CD4-positive, alpha-beta T cell (primary cell): ENCODE measurements around the gene TRPM1. TPM values are rescaled to one million over a fixed set of nuclear protein-coding genes. Genes with fewer than 3 reads are reported as not detected.

Experiments
- ATAC-seq: fragments of 200-7000 bp; cut with Tn5 transposase; one replicate; pipeline ENCODE4 v1.10.0; 2022; ENCODE audit warnings: mild to moderate bottlenecking; ENCODE audit not compliant: poor library complexity
- CTCF ChIA-PET: fragments of 350-600 bp; sonication (Branson Sonifier 250); formaldehyde crosslinking; loops from one replicate; lab custom pipeline; 2021; ENCODE audit warnings: antibody characterized with exemption, inconsistent platforms; lab: Charles Lee
- POLR2A ChIA-PET: fragments of 350-600 bp; sonication (Branson Sonifier 250); formaldehyde crosslinking; loops from one replicate; lab custom pipeline; 2021; ENCODE audit warnings: antibody characterized with exemption, inconsistent platforms; lab: Charles Lee
- DNase-seq, 14 experiments: peaks; one replicate each; pipeline ENCODE4 v3.0.0-alpha.2; 2013 to 2020; ENCODE audit warnings: mixed read lengths in 2 of 14
- H3K27ac ChIP-seq, 2 donors: one replicate each; pipeline versions ENCODE4 v1.5.1 to v1.7.0; 2013; ENCODE audit warnings: low read length in 2 of 2, low read depth in 1 of 2, mild to moderate bottlenecking in 1 of 2
- H3K27me3 ChIP-seq, 2 experiments: 1 replicate in 1 of 2; 2 replicates in 1 of 2; pipeline versions ENCODE4 v1.6.1 to v1.7.0; 2013; ENCODE audit warnings: low read length in 2 of 2, control low read depth in 1 of 2, mild to moderate bottlenecking in 1 of 2, moderate library complexity in 1 of 2; ENCODE audit not compliant: insufficient read depth in 2 of 2, control insufficient read depth in 1 of 2
- H3K36me3 ChIP-seq: one replicate; pipeline ENCODE4 v1.6.1; 2013; ENCODE audit warnings: low read length, control low read depth; ENCODE audit not compliant: insufficient read depth
- H3K4me1 ChIP-seq: one replicate; pipeline ENCODE4 v1.6.1; 2013; ENCODE audit warnings: low read length, control low read depth; ENCODE audit not compliant: insufficient read depth
- H3K4me3 ChIP-seq: one replicate; pipeline ENCODE4 v1.5.1; 2013; ENCODE audit warnings: mild to moderate bottlenecking, low read length, moderate library complexity
- H3K9me3 ChIP-seq, 2 experiments: 1 replicate in 1 of 2; 2 replicates in 1 of 2; pipeline versions ENCODE4 v1.6.1 to v1.7.0; 2013; ENCODE audit warnings: low read length in 2 of 2, mild to moderate bottlenecking in 2 of 2, control low read depth in 1 of 2, moderate library complexity in 1 of 2; ENCODE audit not compliant: control insufficient read depth in 1 of 2, insufficient read depth in 1 of 2
- H3K27ac Mint-ChIP-seq: one replicate; pipeline ENCODE4 v1.8.0; 2020; ENCODE audit warnings: mixed read lengths
- H3K27me3 Mint-ChIP-seq: one replicate; pipeline ENCODE4 v1.8.0; 2021; ENCODE audit warnings: mixed read lengths
- H3K36me3 Mint-ChIP-seq: one replicate; pipeline ENCODE4 v1.8.0; 2021; ENCODE audit warnings: low read depth, mixed read lengths
- H3K4me1 Mint-ChIP-seq: one replicate; pipeline ENCODE4 v1.8.0; 2021; ENCODE audit warnings: low read depth, mixed read lengths
- H3K4me3 Mint-ChIP-seq: one replicate; pipeline ENCODE4 v1.8.0; 2020; ENCODE audit warnings: mild to moderate bottlenecking, mixed read lengths
- H3K9me3 Mint-ChIP-seq: one replicate; pipeline ENCODE4 v1.8.0; 2020; ENCODE audit warnings: mixed read lengths
- intact Hi-C, 2 experiments: fragments of 100-400 bp; cut with DNase I in 1 of 2; cut with micrococcal nuclease in 1 of 2; formaldehyde crosslinking; loops; one replicate each; pipeline versions ENCODE4 v1.15.1 to v1.9.0; 2023 to 2025; cut with DNase I, micrococcal nuclease
- total RNA-seq, 174 experiments: library from RNA in 2 of 174; stranded (reverse) in 2 of 174; gene quantifications; one replicate each; pipeline ENCODE4 v1.2.3 and lab custom pipeline; 2021 to 2026
- TF ChIP-seq, protein P1 (sequence below): fragments of 200-600 bp; IDR thresholded peaks from one replicate; pipeline ENCODE4 v1.8.0; 2022; ENCODE audit warnings: antibody characterized with exemption, mild to moderate bottlenecking

TRPM1 gene
- total RNA-seq, 2 experiments from 2014 or later, result not detected

GRCh38 chr15:31147456-31147855, 45.9 kb upstream of the TRPM1 start:
- no peaks in the 10 kb centered on the region for H3K9me3 ChIP-seq
- no peaks in the 10 kb centered on the region for H3K36me3 ChIP-seq
- ChIA-PET POLR2A (no interaction called here), CTCF (interaction anchor here (1.0 to 2.0 kb wide), 2 partner anchors 10 to 18 kb away, joined by 5 to 8 read pairs; no protein-coding TSS in a partner anchor)
- H3K4me3 ChIP-seq, result no peak overlapping the region
- Mint-ChIP-seq H3K4me3 (no peak overlapping the region), H3K27me3 (no peaks in the 10 kb centered on the region), H3K27ac (no peak overlapping the region), H3K9me3 (no peaks in the 10 kb centered on the region), H3K4me1 (no peaks in the 10 kb centered on the region), H3K36me3 (no peaks in the 10 kb centered on the region)
- no peak overlapping the region for H3K27ac ChIP-seq
- DNase-seq (no peak), ATAC-seq (no peak)
- intact Hi-C loops, result loop anchor here in 1 of 2 experiments (5.0 kb wide), 1 partner anchor 50 kb away; no protein-coding TSS in a partner anchor
- no peaks in the 10 kb centered on the region for H3K4me1 ChIP-seq
- H3K27me3 ChIP-seq, result no peaks in the 10 kb centered on the region
- TF ChIP-seq, protein P1, sequence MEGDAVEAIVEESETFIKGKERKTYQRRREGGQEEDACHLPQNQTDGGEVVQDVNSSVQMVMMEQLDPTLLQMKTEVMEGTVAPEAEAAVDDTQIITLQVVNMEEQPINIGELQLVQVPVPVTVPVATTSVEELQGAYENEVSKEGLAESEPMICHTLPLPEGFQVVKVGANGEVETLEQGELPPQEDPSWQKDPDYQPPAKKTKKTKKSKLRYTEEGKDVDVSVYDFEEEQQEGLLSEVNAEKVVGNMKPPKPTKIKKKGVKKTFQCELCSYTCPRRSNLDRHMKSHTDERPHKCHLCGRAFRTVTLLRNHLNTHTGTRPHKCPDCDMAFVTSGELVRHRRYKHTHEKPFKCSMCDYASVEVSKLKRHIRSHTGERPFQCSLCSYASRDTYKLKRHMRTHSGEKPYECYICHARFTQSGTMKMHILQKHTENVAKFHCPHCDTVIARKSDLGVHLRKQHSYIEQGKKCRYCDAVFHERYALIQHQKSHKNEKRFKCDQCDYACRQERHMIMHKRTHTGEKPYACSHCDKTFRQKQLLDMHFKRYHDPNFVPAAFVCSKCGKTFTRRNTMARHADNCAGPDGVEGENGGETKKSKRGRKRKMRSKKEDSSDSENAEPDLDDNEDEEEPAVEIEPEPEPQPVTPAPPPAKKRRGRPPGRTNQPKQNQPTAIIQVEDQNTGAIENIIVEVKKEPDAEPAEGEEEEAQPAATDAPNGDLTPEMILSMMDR, result no peak

DNA sequence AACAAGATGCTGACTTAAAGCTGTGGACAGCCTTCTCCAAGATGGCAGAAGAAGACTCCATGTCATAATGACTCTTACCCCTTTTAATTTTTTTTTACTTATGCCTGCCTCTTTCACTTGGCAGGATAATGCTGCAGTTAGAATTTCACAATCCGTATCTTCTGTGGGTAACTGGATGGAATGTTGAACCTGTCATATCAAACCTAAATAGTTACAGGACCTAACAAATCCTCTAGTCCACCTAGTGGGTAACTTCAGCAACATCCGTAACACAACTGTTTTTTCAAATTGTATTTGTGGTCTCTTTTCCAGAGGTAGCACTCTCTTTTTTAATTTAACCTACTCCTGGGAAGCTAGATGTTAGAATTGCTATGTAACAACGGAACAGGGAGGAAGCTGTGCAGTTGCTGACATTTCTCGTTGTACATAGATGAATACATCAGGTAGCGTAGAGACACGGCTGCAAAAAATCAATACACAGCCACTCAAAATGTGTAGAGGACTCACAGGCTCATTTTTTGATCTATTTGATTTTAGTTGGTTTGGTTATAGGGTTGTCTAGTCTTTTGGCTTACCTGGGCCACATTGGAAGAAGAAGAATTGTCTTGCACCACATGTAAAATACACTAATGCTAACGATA, 43.9 kb upstream of the TRPM1 start:
- Mint-ChIP-seq H3K4me3 (no peak overlapping the region), H3K36me3 (no peaks in the 10 kb centered on the region), H3K27me3 (no peaks in the 10 kb centered on the region), H3K4me1 (no peaks in the 10 kb centered on the region), H3K27ac (no peak overlapping the region), H3K9me3 (no peaks in the 10 kb centered on the region)
- POLR2A ChIA-PET, result no interaction called here
- CTCF ChIA-PET, result interaction anchor here (0.7 kb wide), 1 partner anchor 143 kb away, joined by 3 read pairs; no protein-coding TSS in a partner anchor
- H3K4me3 ChIP-seq, result no peak overlapping the region
- intact Hi-C loops, result loop anchor here in 1 of 2 experiments (5.0 kb wide), 1 partner anchor 48 kb away; no protein-coding TSS in a partner anchor
- no peaks in the 10 kb centered on the region for H3K36me3 ChIP-seq
- TF ChIP-seq, protein P1, result no peak
- no peaks in the 10 kb centered on the region for H3K9me3 ChIP-seq
- H3K4me1 ChIP-seq, result no peaks in the 10 kb centered on the region
- DNase-seq (no peak), ATAC-seq (no peak)
- H3K27me3 ChIP-seq, result no peaks in the 10 kb centered on the region
- H3K27ac ChIP-seq, result no peak overlapping the region

- no peak overlapping the region for H3K27ac Mint-ChIP-seq
- Histone ChIP-seq H3K9me3 (no peaks in the 10 kb centered on the region), H3K4me3 (no peak overlapping the region), H3K4me1 (no peaks in the 10 kb centered on the region), H3K27me3 (no peaks in the 10 kb centered on the region), H3K36me3 (no peaks in the 10 kb centered on the region), H3K27ac (no peak overlapping the region)
- H3K4me1 Mint-ChIP-seq, result no peaks in the 10 kb centered on the region
- no peaks in the 10 kb centered on the region for H3K27me3 Mint-ChIP-seq
- intact Hi-C loops, result no loop called here
- no peak for ATAC-seq
- ChIA-PET CTCF (no interaction called here), POLR2A (no interaction called here)
- H3K9me3 Mint-ChIP-seq, result no peaks in the 10 kb centered on the region
- TF ChIP-seq, protein P1, result no peak
- H3K36me3 Mint-ChIP-seq, result no peaks in the 10 kb centered on the region
- DNase-seq, result no peak
- no peak overlapping the region for H3K4me3 Mint-ChIP-seq
Measured at GRCh38 chr15:31141792-31142191, 40.3 kb upstream of the TRPM1 start.
